T-helper 2 cell treated with Interferon-gamma antibody and Interleukin-4, amounts not matched to agents 5 μg/mL and 100 μg/mL, for 36 hours (primary cell): Measurements from ENCODE around the gene SEMG2.
A peak's percentile ranks its signal among the peaks of the same experiment; 100 is the strongest.

Source experiments
- DNase-seq: peaks from one replicate; pipeline ENCODE4 v3.0.0; 2021; ENCODE audit warnings: low spot score
- H3K27ac Mint-ChIP-seq: one replicate; pipeline ENCODE4 v1.8.0; 2021; ENCODE audit warnings: mild to moderate bottlenecking, mixed read lengths
- H3K27me3 Mint-ChIP-seq: one replicate; pipeline ENCODE4 v1.8.0; 2021; ENCODE audit warnings: low read depth, mixed read lengths
- H3K36me3 Mint-ChIP-seq: one replicate; pipeline ENCODE4 v1.8.0; 2021; ENCODE audit warnings: low read depth, mixed read lengths
- H3K4me1 Mint-ChIP-seq: one replicate; pipeline ENCODE4 v1.8.0; 2021; ENCODE audit warnings: low read depth, mixed read lengths
- H3K4me3 Mint-ChIP-seq: one replicate; pipeline ENCODE4 v1.8.0; 2022; ENCODE audit warnings: mild to moderate bottlenecking, moderate library complexity, mixed read lengths
- H3K9me3 Mint-ChIP-seq: one replicate; pipeline ENCODE4 v1.8.0; 2021; ENCODE audit warnings: mixed read lengths

Gene SEMG2

DNA sequence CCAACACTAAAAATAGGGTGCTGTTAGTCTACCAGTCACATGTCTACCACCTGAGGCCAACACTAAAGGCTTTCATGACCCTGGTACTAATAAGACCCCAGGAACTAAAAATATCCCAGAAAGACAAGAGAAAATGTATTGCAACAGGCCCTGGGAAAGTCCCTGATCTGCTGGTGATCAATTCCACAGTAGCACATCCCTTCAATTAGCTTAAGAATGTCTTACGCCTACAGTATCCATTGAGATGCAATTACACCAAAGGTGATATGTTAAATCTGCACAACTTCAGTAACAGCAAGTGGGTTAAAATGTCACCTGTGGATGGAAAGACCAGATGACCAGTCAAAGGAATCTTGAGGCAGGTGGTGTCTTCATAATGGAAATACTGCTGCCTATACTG, 11.2 kb upstream of the SEMG2 start:
- peaks cover 24% of the 10 kb centered on the region for H3K27me3 Mint-ChIP-seq
- no peak overlapping the region for H3K27ac Mint-ChIP-seq
- H3K9me3 Mint-ChIP-seq, result no peaks in the 10 kb centered on the region

DNA sequence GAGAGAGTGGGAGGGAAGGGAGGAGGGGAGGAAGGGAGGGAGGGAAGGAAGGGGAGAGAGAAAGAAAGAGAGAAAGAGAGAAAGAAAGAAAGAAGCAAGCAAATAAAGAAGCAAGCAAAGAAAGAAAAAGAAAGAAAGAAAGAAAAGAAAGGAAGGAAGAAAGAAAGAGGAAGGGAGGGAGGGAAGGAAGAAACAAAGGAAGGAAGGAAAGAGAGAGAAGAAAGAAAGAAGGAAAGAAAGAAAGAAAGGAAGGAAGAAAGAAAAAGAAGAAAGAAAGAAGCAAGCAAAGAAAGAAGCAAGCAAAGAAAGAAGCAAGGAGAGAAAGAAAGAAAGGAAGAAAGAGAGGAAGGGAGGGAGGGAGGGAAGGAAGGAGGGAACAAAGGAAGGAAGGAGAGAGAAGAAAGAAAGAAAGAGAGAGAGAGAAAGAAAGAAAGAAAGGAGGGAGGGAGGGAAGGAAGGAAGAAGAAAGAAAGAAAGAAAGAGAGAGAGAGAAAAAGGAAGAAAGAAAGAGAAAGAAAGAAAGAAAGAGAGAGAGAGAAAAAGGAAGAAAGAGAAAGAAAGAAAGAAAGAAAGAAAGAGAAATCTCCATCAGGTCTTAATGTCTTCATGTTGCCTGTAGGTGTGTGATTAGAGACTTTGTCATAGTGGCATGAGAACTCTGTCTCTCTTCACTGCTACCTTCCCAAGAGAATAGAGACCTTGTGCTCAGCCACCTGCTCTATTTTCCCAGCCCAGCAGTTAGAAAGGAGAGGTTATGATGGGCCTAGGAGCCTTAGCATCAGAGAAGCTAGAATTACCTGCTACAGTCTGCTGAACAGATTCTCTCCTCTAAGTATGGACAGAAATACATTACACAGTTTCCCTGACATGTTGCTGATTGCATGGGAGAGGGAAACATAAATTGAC, 9.4 kb upstream of the SEMG2 start:
- no peaks in the 10 kb centered on the region for H3K9me3 Mint-ChIP-seq
- no peak overlapping the region for H3K27ac Mint-ChIP-seq
- no peaks in the 10 kb centered on the region for H3K4me1 Mint-ChIP-seq
- no peak overlapping the region for H3K4me3 Mint-ChIP-seq
- peaks cover 13% of the 10 kb centered on the region for H3K27me3 Mint-ChIP-seq
- no peaks in the 10 kb centered on the region for H3K36me3 Mint-ChIP-seq
- no peak for DNase-seq

More for the DNA sequence above, 11.2 kb upstream of the SEMG2 start:
- H3K4me3 Mint-ChIP-seq, result no peak overlapping the region
- no peak for DNase-seq
- no peaks in the 10 kb centered on the region for H3K4me1 Mint-ChIP-seq
- H3K36me3 Mint-ChIP-seq, result no peaks in the 10 kb centered on the region

DNA sequence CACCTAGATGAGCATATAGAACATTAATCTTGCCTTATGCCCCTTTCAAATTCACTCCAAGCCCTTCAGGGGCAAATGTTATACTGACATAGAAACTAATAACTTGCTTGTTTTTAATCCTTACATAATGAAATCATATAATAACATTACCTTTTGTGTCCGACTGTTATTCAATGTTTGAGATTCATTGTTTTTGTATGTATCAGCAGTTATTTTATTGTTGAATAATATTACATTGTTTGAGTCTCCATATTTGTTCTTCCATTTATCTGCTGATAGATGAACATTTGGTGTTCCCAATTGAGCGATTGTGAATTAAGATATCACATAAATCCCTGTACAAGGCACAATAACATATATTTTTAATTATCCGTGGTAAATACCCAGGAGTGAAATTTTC, 8.3 kb upstream of the SEMG2 start:
- DNase-seq, result no peak
- Mint-ChIP-seq H3K4me1 (no peaks in the 10 kb centered on the region), H3K27me3 (peaks cover 12% of the 10 kb centered on the region), H3K4me3 (no peak overlapping the region), H3K9me3 (no peaks in the 10 kb centered on the region), H3K36me3 (no peaks in the 10 kb centered on the region), H3K27ac (no peak overlapping the region)

DNA sequence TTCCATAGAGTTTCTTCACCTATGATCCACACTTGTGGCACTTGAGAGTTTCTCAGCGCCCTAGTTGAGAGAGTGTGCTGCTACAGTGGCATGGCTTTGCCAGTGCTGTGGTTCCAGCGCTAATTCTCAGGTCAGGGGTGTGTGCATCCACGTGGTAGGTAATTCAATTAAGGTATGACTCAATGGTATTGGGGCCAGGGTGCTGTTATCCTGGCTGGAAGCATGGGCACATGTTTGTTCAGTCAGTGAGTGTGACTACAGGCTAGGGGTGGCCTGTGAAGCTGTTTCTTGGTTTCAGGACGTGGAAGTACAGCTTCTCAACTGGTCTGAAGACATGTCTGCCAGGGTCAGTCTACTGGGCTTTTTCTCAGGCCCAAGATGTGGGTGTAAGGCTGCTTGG, 3.0 kb upstream of the SEMG2 start:
- Mint-ChIP-seq H3K4me1 (no peaks in the 10 kb centered on the region), H3K4me3 (no peak overlapping the region), H3K27me3 (peaks cover 9% of the 10 kb centered on the region), H3K36me3 (no peaks in the 10 kb centered on the region), H3K27ac (no peak overlapping the region), H3K9me3 (no peaks in the 10 kb centered on the region)
- no peak for DNase-seq

DNA sequence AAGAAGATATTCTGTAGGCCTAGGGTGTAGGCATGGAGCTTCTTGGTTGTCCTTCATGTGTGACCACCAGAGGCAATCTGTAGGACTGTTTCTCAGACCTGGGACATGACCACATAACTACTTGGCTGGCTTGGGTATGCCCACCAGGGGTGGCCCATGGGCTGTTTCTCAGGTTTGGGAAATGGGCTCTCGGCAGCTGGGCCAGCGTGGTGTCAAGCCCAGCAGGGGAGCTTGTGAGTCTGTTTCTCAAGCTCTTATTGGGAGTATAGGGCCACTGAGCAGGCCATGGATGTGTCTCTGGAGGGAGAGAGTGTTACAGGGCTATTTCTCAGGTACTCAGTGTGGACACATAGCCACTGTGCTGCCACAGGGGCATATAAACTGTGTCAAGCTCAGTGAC, 2.5 kb upstream of the SEMG2 start:
- Mint-ChIP-seq H3K27me3 (peaks cover 9% of the 10 kb centered on the region), H3K4me1 (no peaks in the 10 kb centered on the region), H3K4me3 (no peak overlapping the region), H3K36me3 (no peaks in the 10 kb centered on the region), H3K27ac (no peak overlapping the region), H3K9me3 (no peaks in the 10 kb centered on the region)
- no peak for DNase-seq

DNA sequence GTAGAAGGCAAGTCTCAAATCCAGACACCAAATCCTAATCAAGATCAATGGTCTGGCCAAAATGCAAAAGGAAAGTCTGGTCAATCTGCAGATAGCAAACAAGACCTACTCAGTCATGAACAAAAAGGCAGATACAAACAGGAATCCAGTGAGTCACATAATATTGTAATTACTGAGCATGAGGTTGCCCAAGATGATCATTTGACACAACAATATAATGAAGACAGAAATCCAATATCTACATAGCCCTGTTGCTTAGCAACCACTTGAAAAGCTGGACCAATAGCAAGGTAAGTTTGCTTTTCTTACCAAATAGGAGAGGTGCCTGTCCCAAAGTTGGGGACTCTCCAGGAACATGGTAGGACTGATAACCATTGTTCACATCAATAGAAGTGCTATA, 2.0 kb downstream of the SEMG2 start:
- H3K27me3 Mint-ChIP-seq, result peaks cover 15% of the 10 kb centered on the region
- no peak overlapping the region for H3K4me3 Mint-ChIP-seq
- no peak for DNase-seq
- H3K4me1 Mint-ChIP-seq, result no peaks in the 10 kb centered on the region
- H3K27ac Mint-ChIP-seq, result no peak overlapping the region
- H3K9me3 Mint-ChIP-seq, result no peaks in the 10 kb centered on the region
- no peaks in the 10 kb centered on the region for H3K36me3 Mint-ChIP-seq

DNA sequence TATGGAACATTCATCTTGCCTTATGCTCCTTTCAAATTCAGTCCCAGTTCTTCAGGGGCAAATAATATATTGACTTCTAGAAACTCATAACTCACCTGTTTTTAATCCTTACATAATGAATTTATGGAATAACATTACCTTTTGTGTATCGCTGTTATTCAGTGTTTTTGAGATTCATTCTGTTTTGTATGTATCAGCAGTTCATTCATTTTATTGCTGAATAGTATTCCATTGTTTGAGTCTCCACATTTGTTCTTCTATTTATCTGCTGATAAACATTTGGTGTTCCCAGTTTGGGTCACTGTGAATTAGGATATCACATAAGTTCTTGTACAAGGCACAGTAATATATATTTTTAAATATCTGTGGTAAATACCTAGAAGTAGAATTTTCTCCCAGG, 5.1 kb downstream of the SEMG2 start:
- Mint-ChIP-seq H3K27me3 (peaks cover 20% of the 10 kb centered on the region), H3K9me3 (no peaks in the 10 kb centered on the region), H3K36me3 (no peaks in the 10 kb centered on the region), H3K4me3 (no peak overlapping the region), H3K4me1 (peaks cover 2% of the 10 kb centered on the region), H3K27ac (no peak overlapping the region)
- no peak for DNase-seq

DNA sequence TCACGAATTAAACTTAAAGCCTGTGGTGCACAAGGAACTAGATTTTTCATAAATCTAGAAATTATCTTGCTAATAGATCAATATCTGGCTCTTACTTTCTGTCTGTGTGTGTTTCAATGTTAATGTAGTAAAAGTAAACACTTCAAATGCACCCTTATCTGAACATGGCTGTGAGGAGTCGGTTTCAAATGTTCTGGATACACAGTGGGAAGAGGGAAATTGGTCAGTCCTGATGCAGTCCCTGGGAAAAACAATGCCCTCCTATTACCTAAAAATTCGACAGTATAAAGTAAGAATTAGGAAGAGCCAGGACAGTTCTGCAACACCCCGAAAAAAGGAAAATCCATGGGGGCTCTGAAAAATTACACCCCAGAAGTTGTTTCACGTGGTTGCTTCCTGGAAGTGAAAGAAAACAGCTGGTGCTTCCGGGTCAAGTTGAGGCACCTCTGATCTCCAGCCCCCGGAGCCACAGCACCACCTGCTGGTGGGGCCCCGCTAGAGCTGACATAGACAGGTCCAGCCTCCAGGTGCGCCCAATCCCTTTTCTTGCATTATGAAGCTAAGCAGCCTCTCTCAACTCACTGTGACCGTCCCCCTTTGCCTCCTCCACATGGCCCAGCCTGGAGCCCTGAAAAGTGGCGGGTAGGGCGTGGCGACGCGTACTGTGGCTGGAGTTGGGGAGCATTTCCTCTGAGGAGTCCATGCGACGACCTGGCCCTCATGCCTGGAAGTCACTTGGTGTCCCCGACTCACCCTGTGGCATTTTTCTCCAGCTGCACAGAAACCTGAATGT, 8.3 kb downstream of the SEMG2 start:
- peaks cover 18% of the 10 kb centered on the region for H3K27me3 Mint-ChIP-seq
- H3K4me1 Mint-ChIP-seq, result peaks cover 2% of the 10 kb centered on the region
- no peak overlapping the region for H3K27ac Mint-ChIP-seq
- DNase-seq, result peak; percentile 22
- H3K36me3 Mint-ChIP-seq, result no peaks in the 10 kb centered on the region
- no peak overlapping the region for H3K4me3 Mint-ChIP-seq
- no peaks in the 10 kb centered on the region for H3K9me3 Mint-ChIP-seq

DNA sequence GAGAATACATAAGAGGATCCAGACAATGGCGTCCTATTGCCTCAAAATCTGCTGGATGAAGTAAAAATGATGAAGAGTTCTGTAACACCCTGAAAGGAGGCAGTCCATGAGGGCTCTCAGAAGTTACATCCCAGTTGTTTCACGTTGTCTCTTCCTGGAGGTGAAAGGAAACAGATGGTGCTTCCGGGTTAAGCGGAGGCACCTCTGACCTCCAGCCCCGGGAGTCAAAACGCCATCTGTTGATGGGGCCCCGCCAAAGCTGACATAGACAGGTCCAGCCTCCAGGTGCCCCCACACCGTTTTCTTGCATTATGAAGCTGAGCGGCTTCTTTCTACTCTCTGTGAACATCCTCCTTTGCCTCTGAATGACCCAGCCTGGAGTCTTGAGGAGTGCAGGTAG, 9.5 kb downstream of the SEMG2 start:
- Mint-ChIP-seq H3K27ac (no peak overlapping the region), H3K27me3 (peaks cover 18% of the 10 kb centered on the region), H3K9me3 (no peaks in the 10 kb centered on the region), H3K4me1 (peaks cover 2% of the 10 kb centered on the region), H3K36me3 (no peaks in the 10 kb centered on the region), H3K4me3 (no peak overlapping the region)
- DNase-seq, result no peak

DNA sequence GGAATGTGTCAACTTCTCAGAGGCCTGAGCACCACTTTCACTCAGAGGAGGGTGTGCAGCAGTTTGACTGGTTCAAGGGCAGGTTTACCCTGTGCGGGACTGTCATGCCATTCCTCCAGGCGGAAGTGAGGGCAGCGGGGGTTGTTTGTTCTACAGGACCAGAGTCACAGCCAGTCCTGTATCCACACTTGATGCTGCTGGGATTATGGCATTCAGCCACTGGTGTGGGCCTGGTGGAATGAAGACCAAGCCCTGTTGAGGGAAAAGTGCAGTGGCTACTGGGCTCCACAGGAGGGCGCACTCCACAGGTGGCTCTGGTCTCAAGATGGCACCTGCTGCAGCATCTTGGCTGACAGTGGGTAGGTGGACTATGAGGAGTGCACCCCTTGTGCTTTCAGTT, 14.8 kb downstream of the SEMG2 start:
- H3K36me3 Mint-ChIP-seq, result no peaks in the 10 kb centered on the region
- no peak for DNase-seq
- H3K27ac Mint-ChIP-seq, result no peak overlapping the region
- no peak overlapping the region for H3K4me3 Mint-ChIP-seq
- H3K4me1 Mint-ChIP-seq, result no peaks in the 10 kb centered on the region
- peaks cover 20% of the 10 kb centered on the region for H3K27me3 Mint-ChIP-seq
- H3K9me3 Mint-ChIP-seq, result no peaks in the 10 kb centered on the region

DNA sequence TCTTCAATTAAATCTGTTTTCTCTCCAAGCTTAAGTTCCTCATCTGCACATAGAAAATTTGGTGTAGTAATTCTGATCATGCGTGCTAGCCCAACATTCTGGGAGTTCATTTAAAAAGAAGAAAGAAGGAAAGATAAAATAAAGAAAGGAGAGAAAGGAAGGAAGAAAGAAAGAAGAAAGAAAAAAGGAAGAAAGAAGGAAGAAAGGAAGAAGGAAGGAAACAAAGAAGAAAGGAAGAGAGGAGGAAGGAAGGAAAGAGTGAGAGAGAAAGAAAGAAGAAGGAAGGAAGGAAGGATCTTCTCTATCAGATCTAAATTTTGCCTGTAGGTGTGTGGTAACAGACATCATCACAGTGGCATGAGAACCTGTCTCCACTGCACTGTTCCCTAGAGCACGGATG, 17.0 kb downstream of the SEMG2 start:
- DNase-seq, result no peak
- Mint-ChIP-seq H3K4me1 (no peaks in the 10 kb centered on the region), H3K36me3 (no peaks in the 10 kb centered on the region), H3K27me3 (peaks cover 33% of the 10 kb centered on the region), H3K4me3 (no peak overlapping the region), H3K9me3 (no peaks in the 10 kb centered on the region), H3K27ac (no peak overlapping the region)

DNA sequence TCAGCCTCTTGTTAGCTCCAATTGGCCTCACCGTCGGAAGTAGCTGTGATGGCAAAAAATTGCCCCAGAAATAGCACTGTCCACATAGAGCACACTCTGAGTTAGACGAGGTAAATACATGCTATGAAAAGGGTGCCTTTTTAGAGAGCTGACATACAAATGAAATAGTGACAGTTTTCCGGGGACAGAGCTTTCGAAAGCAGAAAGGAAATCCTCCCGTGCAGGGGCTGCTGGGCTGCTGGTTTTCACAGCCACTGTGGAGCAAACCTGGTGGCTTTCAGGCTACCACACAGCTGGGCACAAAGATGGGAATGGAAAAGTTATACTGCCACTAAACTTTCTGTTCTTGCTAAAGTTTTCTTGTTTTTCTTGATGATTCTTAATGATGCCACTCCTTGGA, 24.9 kb downstream of the SEMG2 start:
- no peak for DNase-seq
- no peaks in the 10 kb centered on the region for H3K36me3 Mint-ChIP-seq
- H3K9me3 Mint-ChIP-seq, result no peaks in the 10 kb centered on the region
- peaks cover 82% of the 10 kb centered on the region for H3K27me3 Mint-ChIP-seq
- no peaks in the 10 kb centered on the region for H3K4me1 Mint-ChIP-seq
- H3K27ac Mint-ChIP-seq, result no peak overlapping the region
- no peak overlapping the region for H3K4me3 Mint-ChIP-seq

DNA sequence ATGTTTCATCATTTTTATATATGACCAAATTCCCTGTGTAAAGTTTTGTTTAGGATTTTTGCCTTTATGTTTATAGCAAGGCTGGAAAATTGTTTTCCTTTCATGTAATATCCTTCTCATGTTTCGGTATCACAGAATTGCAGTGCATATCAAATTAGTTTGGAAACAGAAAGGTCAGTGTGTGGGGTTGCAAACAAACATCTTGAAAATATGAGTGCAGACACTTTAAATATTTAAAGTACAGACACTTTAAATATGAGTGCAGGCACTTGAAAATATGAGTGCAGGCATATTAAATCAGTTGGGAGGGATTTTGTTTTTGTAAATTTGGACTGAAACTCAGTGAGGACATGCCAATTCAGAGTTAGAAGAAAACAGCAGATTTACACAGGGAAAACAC, 26.7 kb downstream of the SEMG2 start:
- no peaks in the 10 kb centered on the region for H3K9me3 Mint-ChIP-seq
- no peak overlapping the region for H3K4me3 Mint-ChIP-seq
- peaks cover 83% of the 10 kb centered on the region for H3K27me3 Mint-ChIP-seq
- H3K4me1 Mint-ChIP-seq, result no peaks in the 10 kb centered on the region
- DNase-seq, result no peak
- no peaks in the 10 kb centered on the region for H3K36me3 Mint-ChIP-seq
- no peak overlapping the region for H3K27ac Mint-ChIP-seq

DNA sequence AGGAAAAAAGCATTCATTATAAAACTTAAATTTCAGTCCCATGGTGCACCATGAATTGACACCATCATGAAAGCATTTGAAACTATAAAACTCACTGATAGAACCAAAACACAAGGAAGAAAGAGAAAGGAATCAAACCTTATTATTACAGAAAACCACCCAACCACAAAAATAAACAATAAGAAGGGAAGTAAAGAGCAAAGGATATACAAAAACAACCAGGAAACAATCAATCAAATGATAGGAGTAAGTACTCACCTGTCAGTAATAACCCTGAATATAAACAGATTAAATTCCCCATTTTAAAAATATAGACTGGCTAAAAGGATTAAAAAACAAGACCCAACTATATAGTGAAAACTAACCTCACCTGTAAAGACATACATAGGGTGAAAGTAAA, 27.4 kb downstream of the SEMG2 start:
- Mint-ChIP-seq H3K27me3 (peaks cover 81% of the 10 kb centered on the region), H3K4me1 (no peaks in the 10 kb centered on the region), H3K9me3 (no peaks in the 10 kb centered on the region), H3K36me3 (no peaks in the 10 kb centered on the region), H3K27ac (no peak overlapping the region), H3K4me3 (no peak overlapping the region)
- no peak for DNase-seq
